ENCODE data around the gene NRM. TPM values are rescaled to one million over a fixed set of nuclear protein-coding genes. Genes with fewer than 3 reads are reported as not detected.

NRM gene
- total and polyA plus RNA-seq, 2 of the 13 experiments (the other 11 are each of a cell fraction or from before 2014, with no cell fraction given): 12.5 to 16.0 TPM

DNA sequence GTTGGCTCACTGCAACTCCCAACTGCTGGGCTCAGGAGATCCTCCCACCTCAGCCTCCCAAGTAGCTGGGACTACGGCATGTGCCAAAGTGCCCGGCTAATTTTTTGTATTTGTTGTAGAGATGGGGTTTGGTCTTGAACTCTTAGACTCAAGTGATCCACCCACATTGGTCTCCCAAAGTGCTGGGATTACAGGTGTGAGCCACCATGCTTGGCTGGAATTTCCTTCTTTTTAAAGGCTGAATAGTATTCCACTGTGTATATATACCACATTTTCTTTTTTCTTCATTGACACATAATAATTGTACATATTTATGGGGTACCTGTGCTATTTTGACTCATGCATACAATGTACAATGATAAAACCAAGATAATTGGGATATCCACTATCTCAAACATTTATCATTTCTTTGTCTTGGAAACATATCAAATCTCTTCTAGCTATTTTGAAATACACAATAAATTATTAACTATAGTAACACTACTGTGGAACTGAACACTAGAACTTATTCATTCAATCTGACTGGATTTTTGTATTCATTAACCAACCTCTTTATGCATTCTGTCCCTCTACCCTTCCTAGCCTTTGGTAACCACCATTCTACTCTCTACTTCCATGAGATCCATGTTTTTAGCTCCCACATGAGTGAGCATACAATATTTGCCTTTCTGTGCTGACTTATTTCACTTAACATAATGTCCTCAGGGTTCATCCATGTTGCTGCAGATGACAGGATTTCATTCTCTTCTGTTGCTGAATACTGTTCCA, 18.5 kb upstream of the NRM start (continued):
- TF ChIP-seq, protein P1, sequence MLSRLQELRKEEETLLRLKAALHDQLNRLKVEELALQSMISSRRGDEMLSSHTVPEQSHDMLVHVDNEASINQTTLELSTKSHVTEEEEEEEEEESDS (CRISPR knock-in tag; IDR thresholded peaks at IDR 0.05; ENCODE audit: borderline replicate concordance): no peak
- TF ChIP-seq, protein P2, sequence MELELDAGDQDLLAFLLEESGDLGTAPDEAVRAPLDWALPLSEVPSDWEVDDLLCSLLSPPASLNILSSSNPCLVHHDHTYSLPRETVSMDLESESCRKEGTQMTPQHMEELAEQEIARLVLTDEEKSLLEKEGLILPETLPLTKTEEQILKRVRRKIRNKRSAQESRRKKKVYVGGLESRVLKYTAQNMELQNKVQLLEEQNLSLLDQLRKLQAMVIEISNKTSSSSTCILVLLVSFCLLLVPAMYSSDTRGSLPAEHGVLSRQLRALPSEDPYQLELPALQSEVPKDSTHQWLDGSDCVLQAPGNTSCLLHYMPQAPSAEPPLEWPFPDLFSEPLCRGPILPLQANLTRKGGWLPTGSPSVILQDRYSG (CRISPR knock-in tag; IDR thresholded peaks at IDR 0.05): no peak

DNA sequence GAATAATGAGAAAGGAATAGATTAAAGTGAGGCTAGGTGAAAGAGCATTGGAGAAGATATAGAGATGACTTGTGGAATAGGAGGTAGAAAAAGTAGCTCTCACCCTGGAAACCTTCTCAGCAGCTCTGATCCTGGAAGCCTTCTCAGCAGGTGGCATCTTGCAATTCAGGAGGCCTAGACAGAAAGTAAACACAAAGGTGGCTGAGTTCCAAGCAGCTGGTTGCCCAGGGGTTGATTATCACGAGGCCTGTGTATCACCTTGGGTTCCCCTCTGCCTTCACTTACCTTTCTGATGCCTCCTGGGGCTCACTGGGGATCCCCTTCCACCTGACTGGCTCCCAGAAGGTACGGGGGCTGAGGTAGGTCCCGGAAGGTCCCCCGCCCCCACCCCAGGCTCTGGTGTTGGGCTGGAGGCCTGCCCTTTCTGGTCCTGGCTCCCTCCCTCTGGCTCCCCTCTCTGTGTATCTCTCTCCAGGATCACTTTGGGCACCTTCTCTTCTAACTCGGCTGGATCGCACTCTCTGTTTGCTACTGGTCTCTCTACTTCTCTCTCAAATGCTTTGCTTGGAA, 16.6 kb upstream of the NRM start:
- Histone ChIP-seq H3K4me2 (ENCODE audit: low read depth, low read length) (no peak overlapping the region), H3K9ac (ENCODE audit: insufficient read depth, low read depth, low read length) (no peak overlapping the region), H3K27me3 (ENCODE audit: control insufficient read depth in 1 of 2, insufficient read depth in 2 of 2, low read length in 2 of 2) (no peaks in the 10 kb centered on the region), H3K4me3 (replicated peaks in 1 of 3; ENCODE audit: insufficient read depth in 1 of 3, low read depth in 2 of 3, low read length in 3 of 3) (no peak overlapping the region), H3K27ac (ENCODE audit: extremely low read length, insufficient read depth, low read length) (no peak overlapping the region), H3K4me1 (ENCODE audit: insufficient read depth, low read length) (peaks cover 7% of the 10 kb centered on the region; the same call in 1 of the 2 replicates), H4K20me1 (ENCODE audit: insufficient read depth, low read length) (no peaks in the 10 kb centered on the region), H3K79me2 (ENCODE audit: insufficient read depth, low read length) (no peaks in the 10 kb centered on the region), H2AFZ (ENCODE audit: low read length) (no peak overlapping the region), H3K9me3 (ENCODE audit: low read length) (no peaks in the 10 kb centered on the region), H3K36me3 (replicated peaks in 1 of 2; ENCODE audit: control insufficient read depth in 1 of 2, insufficient read depth in 2 of 2, low read length in 2 of 2) (peaks cover 15 to 70% of the 10 kb centered on the region in 2 experiments)
- no peak for TF ChIP-seq ZFP36L2 (CRISPR knock-in tag; IDR thresholded peaks at IDR 0.05)
- TF ChIP-seq RBFOX2 (IDR thresholded peaks at IDR 0.05; ENCODE audit: low read depth, low read length): 0 out of 2 replicates have a peak, but pooled peaks have one; percentile 21
- TF ChIP-seq, protein P3, sequence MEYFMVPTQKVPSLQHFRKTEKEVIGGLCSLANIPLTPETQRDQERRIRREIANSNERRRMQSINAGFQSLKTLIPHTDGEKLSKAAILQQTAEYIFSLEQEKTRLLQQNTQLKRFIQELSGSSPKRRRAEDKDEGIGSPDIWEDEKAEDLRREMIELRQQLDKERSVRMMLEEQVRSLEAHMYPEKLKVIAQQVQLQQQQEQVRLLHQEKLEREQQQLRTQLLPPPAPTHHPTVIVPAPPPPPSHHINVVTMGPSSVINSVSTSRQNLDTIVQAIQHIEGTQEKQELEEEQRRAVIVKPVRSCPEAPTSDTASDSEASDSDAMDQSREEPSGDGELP (IDR thresholded peaks at IDR 0.05; ENCODE audit: borderline replicate concordance, low read depth): peak; percentile 36; the same call in 1 of the 2 replicates
- in situ Hi-C loops (cut with HindIII; ENCODE audit: extremely low pct_ligation_motif_present, low pct_unique_long_range_greater_than_20kb): no loop called here
- no peak for ATAC-seq
- intact Hi-C loops (cut with micrococcal nuclease; ENCODE audit: unreplicated experiment): no loop called here
- FAIRE-seq: no peak
- POLR2A ChIA-PET: interaction anchor here (1.4 kb wide), 1 partner anchor 10 kb away, joined by 6 read pairs; the partner anchor contains the start of gene MDC1
- BruUV-seq (replicated peaks): no TSS peak
- CTCF ChIA-PET (ENCODE audit: low intra/inter-chr PET ratio, low total read pairs): no interaction called here
- DNase-seq (ENCODE audit: low spot score): no peak
- WGBS (ENCODE audit: low lambda C conversion rate): 94% methylated on average over 5 of the region's 6 CpGs

All from HepG2 (cell line).